ENCODE data around the gene IGSF9.

The IGSF9 gene

GRCh38 chr1:159945483-159946241, at the start of gene IGSF9:
IGSF9 (minus strand) TSS chr1:159945613; CDS start chr1:159943454, 2,159 bp downstream.
- DNase-seq (ENCODE audit: low read depth in 2 of 2), result peak; percentile 53 to 56

GRCh38 chr1:159994896-159995295, 49.5 kb upstream of the IGSF9 start:
- DNase-seq (ENCODE audit: low read depth in 2 of 2), result no peak

- DNase-seq (ENCODE audit: low read depth in 2 of 2), result no peak
Observed at GRCh38 chr1:159993911-159994310, 48.5 kb upstream of the IGSF9 start.

GRCh38 chr1:159992161-159992560, 46.7 kb upstream of the IGSF9 start:
- DNase-seq (ENCODE audit: low read depth in 2 of 2), result no peak

GRCh38 chr1:159991513-159991912, 46.1 kb upstream of the IGSF9 start:
- no peak for DNase-seq (ENCODE audit: low read depth in 2 of 2)

GRCh38 chr1:159990005-159990404, 44.6 kb upstream of the IGSF9 start:
- DNase-seq (ENCODE audit: low read depth in 2 of 2), result no peak

GRCh38 chr1:159989581-159989980, 44.2 kb upstream of the IGSF9 start:
- no peak for DNase-seq (ENCODE audit: low read depth in 2 of 2)

GRCh38 chr1:159988006-159988405, 42.6 kb upstream of the IGSF9 start:
- DNase-seq (ENCODE audit: low read depth in 2 of 2), result no peak

GRCh38 chr1:159987186-159987585, 41.8 kb upstream of the IGSF9 start:
- DNase-seq (ENCODE audit: low read depth in 2 of 2), result no peak

- no peak for DNase-seq (ENCODE audit: low read depth in 2 of 2)
Observed at GRCh38 chr1:159986531-159986930, 41.1 kb upstream of the IGSF9 start.

- DNase-seq (ENCODE audit: low read depth in 2 of 2), result no peak
Observed at GRCh38 chr1:159986093-159986492, 40.7 kb upstream of the IGSF9 start.

GRCh38 chr1:159985473-159985872, 40.1 kb upstream of the IGSF9 start:
- no peak for DNase-seq (ENCODE audit: low read depth in 2 of 2)

- no peak for DNase-seq (ENCODE audit: low read depth in 2 of 2)
Observed at GRCh38 chr1:159983681-159984080, 38.3 kb upstream of the IGSF9 start.

- no peak for DNase-seq (ENCODE audit: low read depth in 2 of 2)
Observed at GRCh38 chr1:159982280-159982679, 36.9 kb upstream of the IGSF9 start.

- DNase-seq (ENCODE audit: low read depth in 2 of 2), result no peak
Observed at GRCh38 chr1:159981351-159982055, 36.1 kb upstream of the IGSF9 start.

- DNase-seq (ENCODE audit: low read depth in 2 of 2), result no peak
Observed at GRCh38 chr1:159980786-159981185, 35.4 kb upstream of the IGSF9 start.

GRCh38 chr1:159980076-159980475, 34.7 kb upstream of the IGSF9 start:
- DNase-seq (ENCODE audit: low read depth in 2 of 2), result no peak

GRCh38 chr1:159979257-159979656, 33.8 kb upstream of the IGSF9 start:
- DNase-seq (ENCODE audit: low read depth in 2 of 2), result no peak

GRCh38 chr1:159978107-159978398, 32.6 kb upstream of the IGSF9 start:
- no peak for DNase-seq (ENCODE audit: low read depth in 2 of 2)

GRCh38 chr1:159977364-159978106, 32.1 kb upstream of the IGSF9 start:
- DNase-seq (ENCODE audit: low read depth in 2 of 2), result no peak

GRCh38 chr1:159974350-159974965, 29.0 kb upstream of the IGSF9 start:
- no peak for DNase-seq (ENCODE audit: low read depth in 2 of 2)

- no peak for DNase-seq (ENCODE audit: low read depth in 2 of 2)
Observed at GRCh38 chr1:159973350-159973940, 28.0 kb upstream of the IGSF9 start.
